Endodermal cell (in vitro differentiated cells): ENCODE results near the gene IGLL1. TPM values are rescaled to one million over a fixed set of nuclear protein-coding genes. Genes with fewer than 3 reads are reported as not detected.
"Not testable (repeated sequence)": the region's sequence is repeated elsewhere in the genome, so short reads cannot be mapped to it uniquely, and the experiment has no call there.

Source experiments
- DNase-seq: peaks from one replicate; pipeline ENCODE4 v3.0.0-alpha.2; 2017
- H3K27ac ChIP-seq: 2 replicates; pipeline ENCODE4 v1.5.1; 2013; ENCODE audit warnings: mild to moderate bottlenecking, low read depth, low read length, moderate library complexity
- H3K27me3 ChIP-seq: 2 replicates; pipeline ENCODE4 v1.6.1; 2013; ENCODE audit warnings: mild to moderate bottlenecking, low read length, moderate library complexity; ENCODE audit not compliant: insufficient read depth, control insufficient read depth, poor library complexity, severe bottlenecking
- H3K36me3 ChIP-seq: 2 replicates; pipeline ENCODE4 v1.7.0; 2013; ENCODE audit warnings: mild to moderate bottlenecking, low read length, moderate library complexity; ENCODE audit not compliant: control insufficient read depth, insufficient read depth
- H3K4me1 ChIP-seq: one replicate; pipeline ENCODE4 v1.7.0; 2013; ENCODE audit warnings: low read length; ENCODE audit not compliant: control insufficient read depth, insufficient read depth
- H3K4me3 ChIP-seq: 2 replicates; pipeline ENCODE4 v1.5.1; 2013; ENCODE audit warnings: mild to moderate bottlenecking, low read length, moderate library complexity
- H3K9ac ChIP-seq: 2 replicates; pipeline ENCODE4 v1.6.1; 2013; ENCODE audit warnings: mild to moderate bottlenecking, low read length, moderate library complexity; ENCODE audit not compliant: poor library complexity, severe bottlenecking; ENCODE audit errors: extremely low read depth
- H3K9me3 ChIP-seq: 2 replicates; pipeline ENCODE4 v1.6.1; 2013; ENCODE audit warnings: mild to moderate bottlenecking, low read length, moderate library complexity; ENCODE audit not compliant: control insufficient read depth
- H3K27ac Mint-ChIP-seq: 2 replicates; pipeline ENCODE4 v1.8.0; 2020; ENCODE audit warnings: mixed read lengths
- H3K27me3 Mint-ChIP-seq: 2 replicates; pipeline ENCODE4 v1.8.0; 2021; ENCODE audit warnings: mild to moderate bottlenecking, mixed read lengths; ENCODE audit not compliant: insufficient read depth
- H3K36me3 Mint-ChIP-seq: 2 replicates; pipeline ENCODE4 v1.8.0; 2020; ENCODE audit warnings: low read depth, mixed read lengths
- H3K4me1 Mint-ChIP-seq: 2 replicates; pipeline ENCODE4 v1.8.0; 2020; ENCODE audit warnings: mixed read lengths
- H3K4me3 Mint-ChIP-seq: 2 replicates; pipeline ENCODE4 v1.8.0; 2020; ENCODE audit warnings: mild to moderate bottlenecking, moderate library complexity, mixed read lengths
- H3K9me3 Mint-ChIP-seq: 2 replicates; pipeline ENCODE4 v1.8.0; 2020; ENCODE audit warnings: mild to moderate bottlenecking, mixed read lengths
- WGBS, 2 experiments: methylation state at CpG; one replicate each; pipeline versions ENCODE4 v1.1.5 to v1.1.7; 2013; ENCODE audit warnings: missing lambda C conversion rate in 2 of 2, mixed read lengths in 1 of 2; ENCODE audit not compliant: insufficient coverage in 1 of 2, insufficient read length in 1 of 2; 5-methylcytosine and 5-hydroxymethylcytosine counted together
- total RNA-seq, 2 donors: library from RNA; stranded (reverse); fragmentation: NEBNext Ultra II Directional in 1 of 2; extraction: Animal tissue kit (Norgen Biotek cat#: 25700) in 1 of 2; gene quantifications; 2 replicates in 1 of 2; 3 replicates in 1 of 2; pipeline ENCODE4 v1.2.1, GENCODE V29; 2021
- TF ChIP-seq, protein P1 (sequence below): fragments of 200-600 bp; sonication (generic); conservative IDR thresholded peaks from 2 replicates; pipeline ENCODE4 v1.5.0; 2021; ENCODE audit warnings: antibody characterized with exemption, mild to moderate bottlenecking

Gene IGLL1
- total RNA-seq, 2 donors from 2014 or later: not detected

- H3K4me1 Mint-ChIP-seq: no peaks in the 10 kb centered on the region
- Histone ChIP-seq H3K9ac (no peak overlapping the region), H3K36me3 (no peaks in the 10 kb centered on the region), H3K4me3 (no peak overlapping the region), H3K4me1 (no peaks in the 10 kb centered on the region), H3K27me3 (no peaks in the 10 kb centered on the region), H3K27ac (no peak overlapping the region), H3K9me3 (no peaks in the 10 kb centered on the region)
- H3K27me3 Mint-ChIP-seq: peaks cover 15% of the 10 kb centered on the region
- TF ChIP-seq, protein P1, sequence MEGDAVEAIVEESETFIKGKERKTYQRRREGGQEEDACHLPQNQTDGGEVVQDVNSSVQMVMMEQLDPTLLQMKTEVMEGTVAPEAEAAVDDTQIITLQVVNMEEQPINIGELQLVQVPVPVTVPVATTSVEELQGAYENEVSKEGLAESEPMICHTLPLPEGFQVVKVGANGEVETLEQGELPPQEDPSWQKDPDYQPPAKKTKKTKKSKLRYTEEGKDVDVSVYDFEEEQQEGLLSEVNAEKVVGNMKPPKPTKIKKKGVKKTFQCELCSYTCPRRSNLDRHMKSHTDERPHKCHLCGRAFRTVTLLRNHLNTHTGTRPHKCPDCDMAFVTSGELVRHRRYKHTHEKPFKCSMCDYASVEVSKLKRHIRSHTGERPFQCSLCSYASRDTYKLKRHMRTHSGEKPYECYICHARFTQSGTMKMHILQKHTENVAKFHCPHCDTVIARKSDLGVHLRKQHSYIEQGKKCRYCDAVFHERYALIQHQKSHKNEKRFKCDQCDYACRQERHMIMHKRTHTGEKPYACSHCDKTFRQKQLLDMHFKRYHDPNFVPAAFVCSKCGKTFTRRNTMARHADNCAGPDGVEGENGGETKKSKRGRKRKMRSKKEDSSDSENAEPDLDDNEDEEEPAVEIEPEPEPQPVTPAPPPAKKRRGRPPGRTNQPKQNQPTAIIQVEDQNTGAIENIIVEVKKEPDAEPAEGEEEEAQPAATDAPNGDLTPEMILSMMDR: no peak
- WGBS, 2 experiments: 88 to 100% methylated on average over 1 to 7 of the region's 7 CpGs
- no peak overlapping the region for H3K27ac Mint-ChIP-seq
- no peaks in the 10 kb centered on the region for H3K9me3 Mint-ChIP-seq
- DNase-seq: no peak
- H3K36me3 Mint-ChIP-seq: no peaks in the 10 kb centered on the region
- no peak overlapping the region for H3K4me3 Mint-ChIP-seq
Measured at GRCh38 chr22:23603266-23603665, 23.2 kb upstream of the IGLL1 start.

DNA sequence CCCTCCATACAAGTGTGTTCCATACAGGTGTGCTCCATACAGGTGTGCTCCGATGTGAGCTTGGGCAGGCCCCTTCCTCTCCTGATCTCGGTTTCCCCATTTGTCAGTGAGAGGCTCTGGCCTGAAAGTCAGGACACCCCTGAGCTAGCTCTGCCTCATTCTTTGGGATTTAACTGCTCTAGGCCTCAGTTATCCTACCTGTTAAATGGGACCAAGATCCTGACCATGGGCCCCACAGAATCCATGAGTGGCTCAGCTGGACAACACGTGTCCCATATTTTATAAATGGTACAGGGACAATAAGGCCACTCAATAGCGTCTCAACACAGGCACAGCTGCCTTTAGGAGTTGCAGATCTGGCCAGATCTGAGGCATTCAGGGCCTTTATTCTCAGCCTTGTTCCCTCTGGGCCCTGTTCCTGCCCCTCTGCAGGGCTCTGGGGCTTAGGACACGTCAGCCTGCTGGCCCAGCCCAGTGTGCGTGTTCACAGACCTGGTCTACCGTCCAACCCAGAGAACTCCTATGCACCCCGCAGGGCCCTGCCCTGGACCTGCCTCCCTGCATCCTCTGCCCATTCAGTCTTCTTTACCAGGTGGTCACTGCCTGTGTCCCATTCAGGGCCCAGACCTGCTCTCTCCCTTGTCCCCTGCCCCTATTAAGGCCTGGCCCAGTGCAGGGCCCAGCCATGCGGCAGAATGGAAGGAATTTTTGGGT is 18.9 kb upstream of the IGLL1 start:
- Mint-ChIP-seq H3K9me3 (no peaks in the 10 kb centered on the region), H3K36me3 (no peaks in the 10 kb centered on the region), H3K4me3 (no peak overlapping the region), H3K27ac (no peak overlapping the region), H3K4me1 (no peaks in the 10 kb centered on the region), H3K27me3 (peaks cover 26% of the 10 kb centered on the region)
- H3K36me3 ChIP-seq: no peaks in the 10 kb centered on the region
- H3K9ac ChIP-seq: no peak overlapping the region
- WGBS, 2 experiments: 91 to 92% methylated on average over 6 to 9 of the region's 9 CpGs
- TF ChIP-seq, protein P1: no peak
- no peak overlapping the region for H3K4me3 ChIP-seq
- no peak for DNase-seq
- no peak overlapping the region for H3K27ac ChIP-seq
- no peaks in the 10 kb centered on the region for H3K4me1 ChIP-seq
- H3K27me3 ChIP-seq: no peaks in the 10 kb centered on the region
- no peaks in the 10 kb centered on the region for H3K9me3 ChIP-seq

DNA sequence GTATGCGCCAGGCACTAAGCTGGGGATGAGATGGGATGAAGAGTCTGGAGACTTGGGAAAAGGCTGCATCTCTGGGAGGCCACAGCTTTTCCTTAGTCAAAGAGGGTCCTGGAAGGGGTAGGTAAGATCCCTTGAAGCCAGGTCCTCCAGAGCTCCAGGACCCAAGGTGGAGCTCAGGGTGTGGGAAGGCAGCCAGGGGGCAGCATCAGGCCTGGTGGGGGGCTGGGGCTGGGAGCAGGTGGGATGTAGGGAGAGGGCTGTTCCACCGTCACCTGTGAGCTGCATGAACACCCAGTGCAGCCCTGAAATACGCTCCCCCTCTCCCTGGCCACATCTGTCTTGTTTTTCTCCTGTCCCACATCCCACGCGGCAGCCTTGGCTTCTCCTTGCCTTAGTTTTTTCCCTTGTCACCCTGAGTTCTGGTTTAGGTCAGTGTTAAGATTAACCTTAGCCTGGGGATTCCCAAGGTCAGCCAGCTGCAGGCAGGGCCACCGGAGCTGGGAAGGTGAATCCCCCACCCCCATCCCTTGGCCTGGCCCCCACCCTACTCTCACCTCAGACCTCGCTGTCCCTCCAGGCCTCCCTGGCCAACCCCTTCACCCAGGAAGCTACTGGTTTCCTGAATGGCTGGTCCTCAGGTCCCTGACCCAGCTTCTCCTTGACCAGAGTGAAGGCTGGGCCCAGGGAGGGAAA is 17.6 kb upstream of the IGLL1 start:
- TF ChIP-seq, protein P1: peak; percentile 14
- H3K9ac ChIP-seq, H3K4me1 ChIP-seq, H3K27ac Mint-ChIP-seq, H3K9me3 Mint-ChIP-seq, H3K36me3 ChIP-seq, H3K4me1 Mint-ChIP-seq, H3K27ac ChIP-seq, H3K36me3 Mint-ChIP-seq, H3K9me3 ChIP-seq, H3K27me3 ChIP-seq, H3K4me3 Mint-ChIP-seq, H3K4me3 ChIP-seq, DNase-seq: not testable (repeated sequence)
- peaks cover 18% of the 10 kb centered on the region for H3K27me3 Mint-ChIP-seq
- 100% methylated on average over 1 of the region's 7 CpGs; no CpG with 5 or more reads in 1 of the 2 experiments for WGBS, 2 experiments

GRCh38 chr22:23595904-23596303 is 15.8 kb upstream of the IGLL1 start:
- H3K27me3 ChIP-seq, H3K27ac ChIP-seq, H3K4me1 ChIP-seq, H3K36me3 Mint-ChIP-seq, H3K9ac ChIP-seq, H3K27ac Mint-ChIP-seq, H3K36me3 ChIP-seq, H3K4me3 Mint-ChIP-seq, H3K9me3 ChIP-seq, DNase-seq, H3K4me3 ChIP-seq, H3K9me3 Mint-ChIP-seq: not testable (repeated sequence)
- Mint-ChIP-seq H3K4me1 (peaks cover 11% of the 10 kb centered on the region), H3K27me3 (peaks cover 14% of the 10 kb centered on the region)
- whole genome bisulfite sequencing, 2 experiments: 75 to 78% methylated on average over 5 to 6 of the region's 6 CpGs
